ENCODE data around the gene BANK1.

BANK1 gene

DNA sequence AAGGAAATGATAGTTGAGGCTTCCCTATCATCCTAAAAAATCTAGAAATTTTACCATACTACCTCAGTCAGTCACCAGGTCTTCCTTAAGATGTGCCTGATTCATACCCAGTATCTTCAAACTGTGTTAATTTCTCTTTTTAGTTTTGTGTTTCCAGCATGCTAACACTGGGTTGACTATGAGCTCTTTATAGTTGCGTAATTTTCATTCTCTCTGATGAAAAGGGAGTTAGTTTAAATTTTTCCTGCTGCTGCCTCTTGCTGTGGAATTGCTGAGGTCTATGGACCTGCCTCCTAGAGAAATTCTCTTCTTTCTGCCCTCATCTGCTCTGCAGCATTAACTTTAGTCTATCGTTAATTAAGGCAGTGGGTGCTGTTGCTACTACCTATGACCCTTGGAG is 66.6 kb downstream of the BANK1 start:
- Histone ChIP-seq H3K4me1 (ENCODE audit: control insufficient read depth, insufficient read depth, low read length) (no peaks in the 10 kb centered on the region), H3K9me3 (ENCODE audit: control insufficient read depth, insufficient read depth, low read depth, low read length) (no peaks in the 10 kb centered on the region), H3K36me3 (ENCODE audit: control insufficient read depth in 2 of 2, insufficient read depth in 1 of 2, low read length in 2 of 2) (no peaks in the 10 kb centered on the region), H3K4me3 (ENCODE audit: low read depth, low read length) (no peak overlapping the region), H3K27ac (ENCODE audit: extremely low read depth, low read depth, low read length) (no peak overlapping the region)
- TF ChIP-seq ZNF585B (tag by site-specific recombination; IDR thresholded peaks at IDR 0.05) (no peak), SP2 (tag by site-specific recombination; IDR thresholded peaks at IDR 0.05) (no peak), ZNF391 (tag by site-specific recombination; IDR thresholded peaks at IDR 0.05; ENCODE audit: borderline replicate concordance, low read depth) (no peak), WT1 (tag by site-specific recombination; IDR thresholded peaks at IDR 0.05) (no peak)
- TF ChIP-seq, protein P1, sequence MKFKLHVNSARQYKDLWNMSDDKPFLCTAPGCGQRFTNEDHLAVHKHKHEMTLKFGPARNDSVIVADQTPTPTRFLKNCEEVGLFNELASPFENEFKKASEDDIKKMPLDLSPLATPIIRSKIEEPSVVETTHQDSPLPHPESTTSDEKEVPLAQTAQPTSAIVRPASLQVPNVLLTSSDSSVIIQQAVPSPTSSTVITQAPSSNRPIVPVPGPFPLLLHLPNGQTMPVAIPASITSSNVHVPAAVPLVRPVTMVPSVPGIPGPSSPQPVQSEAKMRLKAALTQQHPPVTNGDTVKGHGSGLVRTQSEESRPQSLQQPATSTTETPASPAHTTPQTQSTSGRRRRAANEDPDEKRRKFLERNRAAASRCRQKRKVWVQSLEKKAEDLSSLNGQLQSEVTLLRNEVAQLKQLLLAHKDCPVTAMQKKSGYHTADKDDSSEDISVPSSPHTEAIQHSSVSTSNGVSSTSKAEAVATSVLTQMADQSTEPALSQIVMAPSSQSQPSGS (tag by site-specific recombination; IDR thresholded peaks at IDR 0.05; ENCODE audit: low read depth): no peak
- TF ChIP-seq, protein P2, sequence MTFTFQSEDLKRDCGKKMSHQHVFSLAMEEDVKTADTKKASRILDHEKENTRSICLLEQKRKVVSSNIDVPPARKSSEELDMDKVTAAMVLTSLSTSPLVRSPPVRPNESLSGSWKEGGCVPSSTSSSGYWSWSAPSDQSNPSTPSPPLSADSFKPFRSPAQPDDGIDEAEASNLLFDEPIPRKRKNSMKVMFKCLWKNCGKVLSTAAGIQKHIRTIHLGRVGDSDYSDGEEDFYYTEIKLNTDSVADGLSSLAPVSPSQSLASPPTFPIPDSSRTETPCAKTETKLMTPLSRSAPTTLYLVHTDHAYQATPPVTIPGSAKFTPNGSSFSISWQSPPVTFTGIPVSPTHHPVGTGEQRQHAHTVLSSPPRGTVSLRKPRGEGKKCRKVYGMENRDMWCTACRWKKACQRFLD (tag by site-specific recombination; IDR thresholded peaks at IDR 0.05): no peak
- POLR2A ChIA-PET: no interaction called here
- CTCF ChIA-PET: no interaction called here

DNA sequence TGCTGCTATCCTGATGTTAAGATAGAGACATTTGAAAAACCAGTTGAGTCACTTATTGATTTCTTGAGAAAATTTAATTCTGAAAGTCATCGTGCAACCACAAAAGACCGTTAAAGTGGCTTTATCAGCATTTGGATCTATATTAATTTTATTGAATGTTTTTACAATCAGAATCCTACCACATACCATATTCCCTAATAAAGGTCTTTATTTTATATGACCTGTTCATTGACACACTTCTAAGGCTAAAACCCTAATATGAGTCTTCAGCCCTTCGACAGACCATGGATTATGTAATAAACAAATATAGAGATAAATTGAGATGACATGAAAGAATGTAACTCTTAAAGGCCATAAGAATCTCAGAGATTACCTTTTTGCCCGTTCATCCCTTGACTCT is 68.1 kb downstream of the BANK1 start:
- CTCF ChIA-PET: no interaction called here
- no peaks in the 10 kb centered on the region for H3K4me1 ChIP-seq (ENCODE audit: control insufficient read depth, insufficient read depth, low read length)
- POLR2A ChIA-PET: no interaction called here

DNA sequence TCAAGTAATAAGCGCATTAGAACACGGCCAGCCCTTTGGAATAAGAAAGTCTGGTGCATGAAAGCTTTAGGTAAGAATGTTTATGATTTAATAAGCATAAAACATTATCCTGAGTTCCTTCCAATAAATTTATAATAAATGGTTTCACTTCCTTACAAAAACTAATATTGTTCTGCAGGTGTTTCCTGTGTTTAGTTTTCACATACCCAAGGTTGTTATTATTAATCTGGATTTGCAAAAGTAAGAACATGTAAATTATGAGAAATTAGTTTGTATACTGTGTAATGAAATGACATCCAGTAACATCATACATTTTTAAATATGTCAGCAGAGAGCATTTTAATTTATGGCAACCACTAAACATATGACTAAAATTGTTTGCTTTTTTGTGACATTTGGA is 72.1 kb downstream of the BANK1 start:
- H3K4me3 ChIP-seq (ENCODE audit: low read depth, low read length): no peak overlapping the region
- no peaks in the 10 kb centered on the region for H3K36me3 ChIP-seq (ENCODE audit: control insufficient read depth in 2 of 2, insufficient read depth in 1 of 2, low read length in 2 of 2)
- H3K9me3 ChIP-seq (ENCODE audit: control insufficient read depth, insufficient read depth, low read depth, low read length): no peaks in the 10 kb centered on the region
- H3K4me1 ChIP-seq (ENCODE audit: control insufficient read depth, insufficient read depth, low read length): no peaks in the 10 kb centered on the region
- CTCF ChIA-PET: no interaction called here
- TF ChIP-seq, protein P3, sequence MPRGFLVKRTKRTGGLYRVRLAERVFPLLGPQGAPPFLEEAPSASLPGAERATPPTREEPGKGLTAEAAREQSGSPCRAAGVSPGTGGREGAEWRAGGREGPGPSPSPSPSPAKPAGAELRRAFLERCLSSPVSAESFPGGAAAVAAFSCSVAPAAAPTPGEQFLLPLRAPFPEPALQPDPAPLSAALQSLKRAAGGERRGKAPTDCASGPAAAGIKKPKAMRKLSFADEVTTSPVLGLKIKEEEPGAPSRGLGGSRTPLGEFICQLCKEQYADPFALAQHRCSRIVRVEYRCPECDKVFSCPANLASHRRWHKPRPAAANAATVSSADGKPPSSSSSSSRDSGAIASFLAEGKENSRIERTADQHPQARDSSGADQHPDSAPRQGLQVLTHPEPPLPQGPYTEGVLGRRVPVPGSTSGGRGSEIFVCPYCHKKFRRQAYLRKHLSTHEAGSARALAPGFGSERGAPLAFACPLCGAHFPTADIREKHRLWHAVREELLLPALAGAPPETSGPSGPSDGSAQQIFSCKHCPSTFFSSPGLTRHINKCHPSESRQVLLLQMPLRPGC (tag by site-specific recombination; IDR thresholded peaks at IDR 0.05): no peak
- TF ChIP-seq ZFP41 (tag by site-specific recombination; IDR thresholded peaks at IDR 0.05; ENCODE audit: borderline replicate concordance) (no peak), SETDB1 (IDR thresholded peaks at IDR 0.05; ENCODE audit: insufficient read length, low read length) (no peak), ZSCAN16 (tag by site-specific recombination; IDR thresholded peaks at IDR 0.05) (no peak)
- POLR2A ChIA-PET: no interaction called here
- no peak overlapping the region for H3K27ac ChIP-seq (ENCODE audit: extremely low read depth, low read depth, low read length)

More for the DNA sequence above, 68.1 kb downstream of the BANK1 start:
- Histone ChIP-seq H3K9me3 (ENCODE audit: control insufficient read depth, insufficient read depth, low read depth, low read length) (no peaks in the 10 kb centered on the region), H3K36me3 (ENCODE audit: control insufficient read depth in 2 of 2, insufficient read depth in 1 of 2, low read length in 2 of 2) (no peaks in the 10 kb centered on the region), H3K27ac (ENCODE audit: extremely low read depth, low read depth, low read length) (no peak overlapping the region), H3K4me3 (ENCODE audit: low read depth, low read length) (no peak overlapping the region)
- TF ChIP-seq ZNF10 (tag by site-specific recombination; IDR thresholded peaks at IDR 0.05): no peak
- no peak for TF ChIP-seq ZNF660 (tag by site-specific recombination; IDR thresholded peaks at IDR 0.05)
- no peak for TF ChIP-seq ZSCAN16 (tag by site-specific recombination; IDR thresholded peaks at IDR 0.05)
- TF ChIP-seq ZBTB21 (tag by site-specific recombination; IDR thresholded peaks at IDR 0.05): no peak
- TF ChIP-seq, protein P4, sequence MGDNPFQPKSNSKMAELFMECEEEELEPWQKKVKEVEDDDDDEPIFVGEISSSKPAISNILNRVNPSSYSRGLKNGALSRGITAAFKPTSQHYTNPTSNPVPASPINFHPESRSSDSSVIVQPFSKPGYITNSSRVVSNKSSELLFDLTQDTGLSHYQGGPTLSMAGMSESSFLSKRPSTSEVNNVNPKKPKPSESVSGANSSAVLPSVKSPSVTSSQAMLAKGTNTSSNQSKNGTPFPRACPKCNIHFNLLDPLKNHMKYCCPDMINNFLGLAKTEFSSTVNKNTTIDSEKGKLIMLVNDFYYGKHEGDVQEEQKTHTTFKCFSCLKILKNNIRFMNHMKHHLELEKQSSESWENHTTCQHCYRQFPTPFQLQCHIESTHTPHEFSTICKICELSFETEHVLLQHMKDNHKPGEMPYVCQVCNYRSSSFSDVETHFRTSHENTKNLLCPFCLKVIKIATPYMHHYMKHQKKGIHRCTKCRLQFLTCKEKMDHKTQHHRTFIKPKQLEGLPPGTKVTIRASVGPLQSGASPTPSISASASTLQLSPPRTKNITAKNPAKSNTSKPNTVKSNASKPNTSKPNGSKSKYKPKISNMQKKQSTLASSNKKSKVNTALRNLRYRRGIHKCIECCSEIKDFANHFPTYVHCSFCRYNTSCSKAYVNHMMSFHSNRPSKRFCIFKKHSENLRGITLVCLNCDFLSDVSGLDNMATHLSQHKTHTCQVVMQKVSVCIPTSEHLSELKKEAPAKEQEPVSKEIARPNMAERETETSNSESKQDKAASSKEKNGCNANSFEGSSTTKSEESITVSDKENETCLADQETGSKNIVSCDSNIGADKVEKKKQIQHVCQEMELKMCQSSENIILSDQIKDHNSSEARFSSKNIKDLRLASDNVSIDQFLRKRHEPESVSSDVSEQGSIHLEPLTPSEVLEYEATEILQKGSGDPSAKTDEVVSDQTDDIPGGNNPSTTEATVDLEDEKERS (tag by site-specific recombination; IDR thresholded peaks at IDR 0.05): no peak
- TF ChIP-seq ZNF548 (tag by site-specific recombination; IDR thresholded peaks at IDR 0.05): no peak
- no peak for TF ChIP-seq ZNF324 (tag by site-specific recombination; IDR thresholded peaks at IDR 0.05)
- TF ChIP-seq, protein P5, sequence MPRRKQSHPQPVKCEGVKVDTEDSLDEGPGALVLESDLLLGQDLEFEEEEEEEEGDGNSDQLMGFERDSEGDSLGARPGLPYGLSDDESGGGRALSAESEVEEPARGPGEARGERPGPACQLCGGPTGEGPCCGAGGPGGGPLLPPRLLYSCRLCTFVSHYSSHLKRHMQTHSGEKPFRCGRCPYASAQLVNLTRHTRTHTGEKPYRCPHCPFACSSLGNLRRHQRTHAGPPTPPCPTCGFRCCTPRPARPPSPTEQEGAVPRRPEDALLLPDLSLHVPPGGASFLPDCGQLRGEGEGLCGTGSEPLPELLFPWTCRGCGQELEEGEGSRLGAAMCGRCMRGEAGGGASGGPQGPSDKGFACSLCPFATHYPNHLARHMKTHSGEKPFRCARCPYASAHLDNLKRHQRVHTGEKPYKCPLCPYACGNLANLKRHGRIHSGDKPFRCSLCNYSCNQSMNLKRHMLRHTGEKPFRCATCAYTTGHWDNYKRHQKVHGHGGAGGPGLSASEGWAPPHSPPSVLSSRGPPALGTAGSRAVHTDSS (tag by site-specific recombination; IDR thresholded peaks at IDR 0.05): no peak

Data from HEK293 (cell line).